Bronchial epithelial cell (primary cell): Measurements from ENCODE around the gene WDR74. TPM values are rescaled to one million over a fixed set of nuclear protein-coding genes. Genes with fewer than 3 reads are reported as not detected.
A peak's percentile ranks its signal among the peaks of the same experiment; 100 is the strongest.

Source experiments
- DNase-seq: peaks from one replicate; pipeline ENCODE4 v3.0.0-alpha.2; 2010; ENCODE audit warnings: low read depth
- FAIRE-seq: peaks from 2 replicates; lab custom pipeline; 2011; peaks lifted over from hg19 to GRCh38; lab: Jason Lieb, UNC
- H3K27me3 ChIP-seq: 2 replicates; pipeline ENCODE4 v1.5.1; 2011; ENCODE audit warnings: low read length; ENCODE audit not compliant: control insufficient read depth, insufficient read depth
- H3K36me3 ChIP-seq: 2 replicates; pipeline ENCODE4 v1.5.1; 2011; ENCODE audit warnings: low read length; ENCODE audit not compliant: control insufficient read depth, insufficient read depth
- H3K4me3 ChIP-seq: 2 replicates; pipeline ENCODE4 v1.5.1; 2011; ENCODE audit warnings: mild to moderate bottlenecking, low read depth, low read length, control low read depth
- total RNA-seq: library from RNA; depleted of rRNA; stranded (reverse); fragments of >200 nt; gene quantifications from 2 replicates; pipeline ENCODE4 v1.2.1, GENCODE V29; 2014
- TF ChIP-seq, protein P1 (sequence below): IDR thresholded peaks from 2 replicates; pipeline ENCODE4 v1.5.1; 2011; ENCODE audit warnings: mild to moderate bottlenecking, moderate library complexity, low read length, control low read depth, inconsistent platforms; ENCODE audit not compliant: insufficient read depth, severe bottlenecking

Gene WDR74
- total RNA-seq, 1 donor from 2014 or later, result 113 TPM

DNA sequence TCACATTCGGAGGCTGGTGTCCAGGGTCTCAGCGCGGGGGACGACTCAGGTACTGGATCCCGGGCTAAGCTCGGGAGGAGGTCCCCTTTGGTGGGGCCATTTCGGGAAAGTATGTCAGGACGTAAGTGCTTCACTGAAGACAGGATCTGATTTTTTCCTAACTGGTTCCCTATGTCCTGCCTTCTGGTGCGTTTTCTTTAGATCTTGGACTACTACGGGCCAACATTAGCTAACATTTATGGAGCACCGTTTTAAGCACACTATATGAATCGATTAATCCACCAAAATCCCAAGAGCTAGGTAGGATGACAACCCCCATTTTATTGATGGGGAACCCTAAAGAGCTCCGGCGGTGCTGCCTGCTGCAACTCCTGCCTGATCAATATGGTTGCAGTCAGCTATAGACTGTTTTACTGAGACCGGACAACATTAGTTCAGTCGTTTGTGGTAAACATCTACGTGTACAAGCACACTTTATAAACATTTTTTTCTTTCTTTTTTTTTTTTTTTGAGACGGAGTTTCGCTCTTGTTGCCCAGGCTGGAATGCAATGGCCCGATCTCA is 17.0 kb upstream of the WDR74 start:
- H3K36me3 ChIP-seq, result peaks cover 21% of the 10 kb centered on the region
- TF ChIP-seq, protein P1, sequence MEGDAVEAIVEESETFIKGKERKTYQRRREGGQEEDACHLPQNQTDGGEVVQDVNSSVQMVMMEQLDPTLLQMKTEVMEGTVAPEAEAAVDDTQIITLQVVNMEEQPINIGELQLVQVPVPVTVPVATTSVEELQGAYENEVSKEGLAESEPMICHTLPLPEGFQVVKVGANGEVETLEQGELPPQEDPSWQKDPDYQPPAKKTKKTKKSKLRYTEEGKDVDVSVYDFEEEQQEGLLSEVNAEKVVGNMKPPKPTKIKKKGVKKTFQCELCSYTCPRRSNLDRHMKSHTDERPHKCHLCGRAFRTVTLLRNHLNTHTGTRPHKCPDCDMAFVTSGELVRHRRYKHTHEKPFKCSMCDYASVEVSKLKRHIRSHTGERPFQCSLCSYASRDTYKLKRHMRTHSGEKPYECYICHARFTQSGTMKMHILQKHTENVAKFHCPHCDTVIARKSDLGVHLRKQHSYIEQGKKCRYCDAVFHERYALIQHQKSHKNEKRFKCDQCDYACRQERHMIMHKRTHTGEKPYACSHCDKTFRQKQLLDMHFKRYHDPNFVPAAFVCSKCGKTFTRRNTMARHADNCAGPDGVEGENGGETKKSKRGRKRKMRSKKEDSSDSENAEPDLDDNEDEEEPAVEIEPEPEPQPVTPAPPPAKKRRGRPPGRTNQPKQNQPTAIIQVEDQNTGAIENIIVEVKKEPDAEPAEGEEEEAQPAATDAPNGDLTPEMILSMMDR, result no peak
- H3K4me3 ChIP-seq, result peak overlapping the region; percentile 99
- DNase-seq (no peak), FAIRE-seq (no peak)
- no peaks in the 10 kb centered on the region for H3K27me3 ChIP-seq

DNA sequence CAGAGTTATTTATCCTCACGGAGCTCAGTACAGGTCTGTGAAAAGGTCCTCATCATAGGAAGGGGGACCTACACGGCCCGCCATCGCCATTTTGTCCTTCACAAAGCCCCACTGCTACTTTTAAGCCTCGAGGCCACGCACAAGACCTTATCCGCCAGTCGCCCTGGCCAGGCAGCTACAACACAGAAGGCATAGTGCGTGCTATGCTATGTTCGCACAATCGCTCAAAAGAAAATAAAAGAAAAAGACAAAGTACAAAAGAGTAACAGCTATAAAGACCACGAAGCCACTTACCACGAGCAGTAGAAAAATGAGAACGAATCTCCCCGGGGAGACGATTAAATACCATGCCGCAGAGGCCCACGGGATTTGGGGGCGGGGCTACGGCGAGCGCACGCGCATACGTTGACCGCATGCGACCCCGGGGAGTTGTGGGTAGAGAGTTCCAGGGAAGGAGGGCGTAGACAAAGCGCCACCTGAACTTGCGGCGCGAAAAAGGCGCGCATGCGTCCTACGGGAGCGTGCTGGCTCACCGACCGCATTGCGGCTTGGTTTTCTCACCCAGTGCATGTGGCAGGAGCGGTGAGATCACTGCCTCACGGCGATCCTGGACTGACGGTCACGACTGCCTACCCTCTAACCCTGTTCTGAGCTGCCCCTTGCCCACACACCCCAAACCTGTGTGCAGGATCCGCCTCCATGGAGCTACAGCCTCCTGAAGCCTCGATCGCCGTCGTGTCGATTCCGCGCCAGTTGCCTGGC is 16.4 kb upstream of the WDR74 start:
- peaks cover 21% of the 10 kb centered on the region for H3K36me3 ChIP-seq
- FAIRE-seq, result no peak
- no peaks in the 10 kb centered on the region for H3K27me3 ChIP-seq
- TF ChIP-seq, protein P1, result no peak
- peak; percentile 98 for DNase-seq
- peak overlapping the region; percentile 99 for H3K4me3 ChIP-seq

DNA sequence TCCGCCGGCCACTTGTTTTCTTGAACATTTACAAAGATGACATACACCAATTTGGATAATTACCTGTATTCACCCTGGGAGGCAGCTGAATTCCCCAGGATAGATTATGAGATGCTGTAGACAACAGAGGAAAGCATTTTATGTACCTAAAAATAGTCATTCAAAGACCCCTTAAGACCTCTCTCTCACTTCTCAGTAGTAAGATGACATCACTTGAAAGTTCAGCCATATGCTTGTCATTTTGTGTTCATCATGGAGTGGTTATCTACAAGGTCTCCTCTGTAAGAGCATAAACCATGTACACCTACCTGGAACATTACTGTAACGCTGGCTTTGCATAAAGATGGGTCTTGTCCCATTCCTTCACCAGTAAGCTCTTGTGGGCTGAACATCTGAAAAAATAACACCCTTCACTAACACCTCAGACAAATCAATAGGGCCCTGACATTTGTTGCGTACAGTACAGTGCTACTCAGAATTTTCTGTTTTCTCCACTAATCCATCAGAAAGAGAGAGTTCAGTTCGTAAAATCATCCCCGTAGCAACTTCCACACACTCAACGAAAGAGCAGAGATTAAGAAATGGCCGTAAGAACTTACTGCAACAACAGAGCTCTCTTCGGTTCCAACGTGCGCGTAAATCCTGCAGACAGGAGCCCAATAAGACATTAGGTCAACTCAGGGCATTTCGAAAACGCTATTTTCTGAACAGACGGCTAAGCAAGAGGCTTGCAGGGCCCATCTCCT is 15.6 kb upstream of the WDR74 start:
- H3K27me3 ChIP-seq, result no peaks in the 10 kb centered on the region
- peaks cover 21% of the 10 kb centered on the region for H3K36me3 ChIP-seq
- FAIRE-seq (no peak), DNase-seq (no peak)
- peak overlapping the region; percentile 99 for H3K4me3 ChIP-seq
- TF ChIP-seq, protein P1, result no peak

DNA sequence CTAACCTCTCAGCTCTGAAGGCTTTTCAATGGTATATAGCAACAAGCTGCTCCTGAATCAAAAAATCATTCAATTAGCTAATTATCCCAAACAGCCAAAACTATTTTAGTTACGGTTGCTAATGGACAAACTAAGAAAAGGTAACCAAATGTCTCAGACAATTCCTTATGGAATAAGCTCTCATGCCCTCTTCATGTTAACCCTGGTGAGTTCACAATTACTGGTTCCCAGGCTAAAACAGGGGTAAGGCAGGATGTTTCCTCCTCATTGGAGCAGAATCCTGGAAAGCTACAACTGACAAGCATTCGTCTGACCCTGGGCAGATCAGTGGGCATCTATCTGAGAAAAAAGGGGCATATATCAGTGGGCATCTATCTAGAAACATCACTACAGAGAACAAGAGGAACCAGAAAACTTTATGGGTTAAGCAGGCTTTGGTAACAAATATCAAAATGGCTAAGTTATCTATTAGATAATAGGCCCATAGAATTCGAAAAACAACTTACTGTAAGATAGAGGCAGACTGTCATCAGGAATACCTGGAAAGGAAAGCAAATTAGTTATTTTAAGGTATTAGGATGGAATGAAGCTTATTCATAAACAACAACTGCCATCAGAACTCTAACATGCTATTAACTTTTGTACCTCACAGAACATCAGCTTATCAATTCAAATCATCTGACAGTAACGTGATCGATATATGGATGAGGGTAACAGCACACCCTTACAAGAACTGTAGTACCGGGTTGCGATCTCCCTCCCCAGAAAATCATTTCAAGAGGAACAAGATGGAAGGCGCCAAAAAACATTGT is 14.8 kb upstream of the WDR74 start:
- FAIRE-seq, result no peak
- peaks cover 21% of the 10 kb centered on the region for H3K36me3 ChIP-seq
- TF ChIP-seq, protein P1, result no peak
- DNase-seq, result no peak
- no peaks in the 10 kb centered on the region for H3K27me3 ChIP-seq
- H3K4me3 ChIP-seq, result peak overlapping the region; percentile 99

DNA sequence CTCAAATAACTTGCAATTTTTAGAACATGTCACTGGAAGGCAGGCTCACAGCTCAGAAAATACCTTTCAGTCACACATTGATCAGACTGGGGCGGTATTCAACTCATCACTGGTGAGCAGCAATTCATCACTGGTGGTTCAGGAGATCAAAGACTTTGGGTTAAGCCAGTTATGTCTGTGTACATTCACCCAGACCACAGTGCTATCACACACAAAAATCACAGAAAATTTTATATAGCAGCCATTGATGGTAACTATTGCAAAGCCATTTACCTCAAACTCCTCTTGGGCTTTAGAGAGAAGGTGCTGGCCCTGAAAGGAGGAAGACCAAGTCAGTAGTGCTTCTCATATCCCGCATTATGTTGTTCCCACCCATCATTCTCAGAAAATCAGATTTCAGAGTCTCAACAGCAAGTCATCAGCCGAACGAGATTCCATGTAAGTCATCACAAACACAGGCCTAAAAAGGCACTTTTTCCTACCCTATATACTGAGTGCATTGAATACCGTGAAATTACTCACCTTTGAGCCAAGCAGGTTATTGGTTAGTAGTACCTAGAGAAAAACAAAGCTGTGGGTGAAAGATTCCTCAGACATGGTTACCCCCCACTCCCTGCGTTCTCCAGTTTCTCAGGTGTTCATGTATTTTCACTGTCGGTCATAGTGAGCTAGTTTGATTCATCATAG is 14.0 kb upstream of the WDR74 start:
- no peaks in the 10 kb centered on the region for H3K27me3 ChIP-seq
- peaks cover 21% of the 10 kb centered on the region for H3K36me3 ChIP-seq
- DNase-seq, result no peak
- FAIRE-seq, result no peak
- TF ChIP-seq, protein P1, result no peak
- H3K4me3 ChIP-seq, result peak overlapping the region; percentile 99
